OCI-LY3 (cell line): ENCODE results near the gene COG5.

Experiments used
- H2AFZ ChIP-seq: fragments of 200-600, 300-600 bp; shearing (Covaris generic); 2 replicates; pipeline ENCODE4 v1.6.0; 2014; ENCODE audit warnings: antibody characterized with exemption, low read depth, low read length
- H3K27ac ChIP-seq: fragments of 200-600, 300-600 bp; sonication (generic); 2 replicates; pipeline ENCODE4 v1.5.1; 2014; ENCODE audit warnings: mild to moderate bottlenecking, low read length, moderate library complexity, mixed read lengths
- H3K27me3 ChIP-seq: fragments of 200-600, 300-600 bp; sonication (generic); 2 replicates; pipeline ENCODE4 v1.6.1; 2014; ENCODE audit warnings: low read depth, low read length, mixed read lengths
- H3K36me3 ChIP-seq: fragments of 200-600, 300-600 bp; sonication (generic); replicated peaks from 2 replicates; pipeline ENCODE3; 2014; ENCODE audit warnings: low read depth, low read length, mixed read lengths
- H3K4me1 ChIP-seq: fragments of 300-600, 200-600 bp; sonication (generic); 2 replicates; pipeline ENCODE4 v1.6.1; 2014; ENCODE audit warnings: low read length, mixed read lengths
- H3K4me2 ChIP-seq: fragments of 200-600, 300-600 bp; sonication (generic); 2 replicates; pipeline ENCODE4 v1.6.1; 2014; ENCODE audit warnings: low read length, mixed read lengths
- H3K4me3 ChIP-seq: fragments of 300-600, 200-600 bp; sonication (generic); 2 replicates; pipeline ENCODE4 v1.5.1; 2014; ENCODE audit warnings: antibody characterized with exemption, mild to moderate bottlenecking, low read length, moderate library complexity
- H3K79me2 ChIP-seq: fragments of 300-600, 200-600 bp; shearing (Covaris generic); 2 replicates; pipeline ENCODE4 v1.6.1; 2014; ENCODE audit warnings: mild to moderate bottlenecking, low read length, mixed read lengths
- H3K9ac ChIP-seq: fragments of 300-600, 200-600 bp; shearing (Covaris generic); 2 replicates; pipeline ENCODE4 v1.6.0; 2014; ENCODE audit warnings: mild to moderate bottlenecking, low read length, moderate library complexity
- H3K9me3 ChIP-seq: fragments of 200-600, 300-600 bp; shearing (Covaris generic); 2 replicates; pipeline ENCODE4 v1.6.1; 2014; ENCODE audit warnings: low read length, mixed read lengths; ENCODE audit not compliant: insufficient read depth
- H4K20me1 ChIP-seq: fragments of 200-600, 300-600 bp; sonication (generic); 2 replicates; pipeline ENCODE4 v1.6.1; 2016; ENCODE audit warnings: low read length, mixed read lengths; ENCODE audit not compliant: insufficient read depth
- CTCF ChIP-seq: fragments of 200-600, 300-600 bp; sonication (generic); IDR thresholded peaks from 2 replicates; pipeline ENCODE4 v1.5.1; 2014; ENCODE audit warnings: antibody characterized with exemption, low read length, low read depth
- EZH2phosphoT487 ChIP-seq: fragments of 200-600 bp; shearing (Covaris generic); IDR thresholded peaks from 2 replicates; pipeline ENCODE4 v1.6.1; 2018; ENCODE audit warnings: antibody characterized with exemption, mixed run types, low read depth

The COG5 gene

GRCh38 chr7:107284911-107285479 lies 278.7 kb downstream of the COG5 start:
- Histone ChIP-seq H3K36me3 (no peaks in the 10 kb centered on the region), H3K27ac (no peak overlapping the region), H3K27me3 (no peaks in the 10 kb centered on the region), H3K4me3 (no peak overlapping the region), H4K20me1 (no peaks in the 10 kb centered on the region), H3K4me1 (no peaks in the 10 kb centered on the region), H3K79me2 (no peaks in the 10 kb centered on the region), H2AFZ (no peak overlapping the region), H3K9me3 (no peaks in the 10 kb centered on the region), H3K4me2 (no peak overlapping the region), H3K9ac (no peak overlapping the region)
- TF ChIP-seq CTCF (no peak), EZH2phosphoT487 (no peak)

- no peak for TF ChIP-seq EZH2phosphoT487
- no peak for TF ChIP-seq CTCF
- no peak overlapping the region for H3K27ac ChIP-seq
- H4K20me1 ChIP-seq: no peaks in the 10 kb centered on the region
- H3K4me2 ChIP-seq: no peak overlapping the region
- H3K79me2 ChIP-seq: no peaks in the 10 kb centered on the region
- H3K4me1 ChIP-seq: 0 out of 2 replicates have a peak, but pooled peaks cover 2% of the 10 kb centered on the region
- no peaks in the 10 kb centered on the region for H3K27me3 ChIP-seq
- no peak overlapping the region for H3K9ac ChIP-seq
- no peak overlapping the region for H2AFZ ChIP-seq
- no peak overlapping the region for H3K4me3 ChIP-seq
- no peaks in the 10 kb centered on the region for H3K36me3 ChIP-seq
- no peaks in the 10 kb centered on the region for H3K9me3 ChIP-seq
These were observed 286.4 kb downstream of the COG5 start for GRCh38 chr7:107277331-107277730.

GRCh38 chr7:107276220-107276827 lies 287.4 kb downstream of the COG5 start:
- Histone ChIP-seq H3K4me2 (no peak overlapping the region), H3K36me3 (no peaks in the 10 kb centered on the region), H3K4me1 (0 out of 2 replicates have a peak, but pooled peaks cover 2% of the 10 kb centered on the region), H3K27ac (no peak overlapping the region), H3K27me3 (no peaks in the 10 kb centered on the region), H3K9me3 (no peaks in the 10 kb centered on the region), H3K79me2 (no peaks in the 10 kb centered on the region), H4K20me1 (no peaks in the 10 kb centered on the region), H3K9ac (no peak overlapping the region), H2AFZ (no peak overlapping the region), H3K4me3 (no peak overlapping the region)
- TF ChIP-seq EZH2phosphoT487 (no peak), CTCF (no peak)

GRCh38 chr7:107274506-107274905 lies 289.2 kb downstream of the COG5 start:
- H2AFZ ChIP-seq: no peak overlapping the region
- TF ChIP-seq EZH2phosphoT487 (no peak), CTCF (no peak)
- H3K27me3 ChIP-seq: no peaks in the 10 kb centered on the region
- 0 out of 2 replicates have a peak, but pooled peaks cover 2% of the 10 kb centered on the region for H3K4me1 ChIP-seq
- H3K9ac ChIP-seq: no peak overlapping the region
- no peaks in the 10 kb centered on the region for H3K9me3 ChIP-seq
- no peaks in the 10 kb centered on the region for H3K36me3 ChIP-seq
- no peaks in the 10 kb centered on the region for H3K79me2 ChIP-seq
- H3K27ac ChIP-seq: no peak overlapping the region
- H4K20me1 ChIP-seq: no peaks in the 10 kb centered on the region
- H3K4me2 ChIP-seq: no peak overlapping the region
- no peak overlapping the region for H3K4me3 ChIP-seq
